ENCODE measurements around the gene GCM1. TPM values are rescaled to one million over a fixed set of nuclear protein-coding genes. Genes with fewer than 3 reads are reported as not detected.
"Not testable (repeated sequence)": the region's sequence is repeated elsewhere in the genome, so short reads cannot be mapped to it uniquely, and the experiment has no call there.

GCM1 gene
- total RNA-seq, 4 donors from 2014 or later, result not detected

- no peaks in the 10 kb centered on the region for H3K9me3 ChIP-seq
- H3K4me1 ChIP-seq, result no peaks in the 10 kb centered on the region
- no peak overlapping the region for H3K27ac ChIP-seq
- no peak for DNase-seq
- no peak overlapping the region for H3K4me3 ChIP-seq
- no peaks in the 10 kb centered on the region for H3K27me3 ChIP-seq
- TF ChIP-seq, protein P1, sequence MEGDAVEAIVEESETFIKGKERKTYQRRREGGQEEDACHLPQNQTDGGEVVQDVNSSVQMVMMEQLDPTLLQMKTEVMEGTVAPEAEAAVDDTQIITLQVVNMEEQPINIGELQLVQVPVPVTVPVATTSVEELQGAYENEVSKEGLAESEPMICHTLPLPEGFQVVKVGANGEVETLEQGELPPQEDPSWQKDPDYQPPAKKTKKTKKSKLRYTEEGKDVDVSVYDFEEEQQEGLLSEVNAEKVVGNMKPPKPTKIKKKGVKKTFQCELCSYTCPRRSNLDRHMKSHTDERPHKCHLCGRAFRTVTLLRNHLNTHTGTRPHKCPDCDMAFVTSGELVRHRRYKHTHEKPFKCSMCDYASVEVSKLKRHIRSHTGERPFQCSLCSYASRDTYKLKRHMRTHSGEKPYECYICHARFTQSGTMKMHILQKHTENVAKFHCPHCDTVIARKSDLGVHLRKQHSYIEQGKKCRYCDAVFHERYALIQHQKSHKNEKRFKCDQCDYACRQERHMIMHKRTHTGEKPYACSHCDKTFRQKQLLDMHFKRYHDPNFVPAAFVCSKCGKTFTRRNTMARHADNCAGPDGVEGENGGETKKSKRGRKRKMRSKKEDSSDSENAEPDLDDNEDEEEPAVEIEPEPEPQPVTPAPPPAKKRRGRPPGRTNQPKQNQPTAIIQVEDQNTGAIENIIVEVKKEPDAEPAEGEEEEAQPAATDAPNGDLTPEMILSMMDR (IDR thresholded peaks at IDR 0.05), result no peak
- TF ChIP-seq POLR2A (IDR thresholded peaks at IDR 0.05), result no peak
- no peaks in the 10 kb centered on the region for H3K36me3 ChIP-seq
Observed at GRCh38 chr6:53161481-53162009, 12.9 kb upstream of the GCM1 start.

GRCh38 chr6:53159558-53159957 lies 10.9 kb upstream of the GCM1 start:
- no peak overlapping the region for H3K27ac ChIP-seq
- no peak for DNase-seq
- no peaks in the 10 kb centered on the region for H3K4me1 ChIP-seq
- H3K4me3 ChIP-seq, result no peak overlapping the region
- H3K36me3 ChIP-seq, result no peaks in the 10 kb centered on the region
- no peaks in the 10 kb centered on the region for H3K9me3 ChIP-seq
- H3K27me3 ChIP-seq, result no peaks in the 10 kb centered on the region
- TF ChIP-seq, protein P1 (IDR thresholded peaks at IDR 0.05), result no peak
- TF ChIP-seq POLR2A (IDR thresholded peaks at IDR 0.05), result no peak

GRCh38 chr6:53158076-53158475 lies 9.4 kb upstream of the GCM1 start:
- H3K27ac ChIP-seq, H3K4me3 ChIP-seq, H3K36me3 ChIP-seq, H3K4me1 ChIP-seq, DNase-seq, H3K9me3 ChIP-seq, H3K27me3 ChIP-seq: not testable (repeated sequence)

GRCh38 chr6:53155279-53155678 lies 6.6 kb upstream of the GCM1 start:
- not testable (repeated sequence) for H3K27ac ChIP-seq, H3K9me3 ChIP-seq, H3K36me3 ChIP-seq, H3K4me1 ChIP-seq, H3K27me3 ChIP-seq, H3K4me3 ChIP-seq, DNase-seq

DNA sequence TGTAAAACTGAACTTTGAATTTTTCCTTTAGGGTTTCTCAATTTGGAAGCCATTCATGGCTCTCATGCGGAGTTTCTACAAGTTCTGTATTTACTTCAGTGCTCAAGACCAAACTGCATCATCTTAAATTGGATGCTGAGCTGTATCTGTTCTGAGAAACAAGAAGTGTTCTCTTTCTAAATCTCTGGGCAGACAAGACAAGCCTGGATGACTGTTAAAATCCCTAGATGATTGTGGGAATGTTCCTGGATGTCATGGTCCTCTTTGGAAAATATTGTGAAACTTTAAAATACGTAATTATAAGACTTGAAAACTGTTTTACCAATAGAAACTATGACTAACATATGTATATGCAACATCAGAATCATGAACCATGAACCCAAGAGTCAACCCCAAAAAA lies 6.2 kb upstream of the GCM1 start:
- H3K4me3 ChIP-seq, result no peak overlapping the region
- no peaks in the 10 kb centered on the region for H3K4me1 ChIP-seq
- no peaks in the 10 kb centered on the region for H3K9me3 ChIP-seq
- H3K27ac ChIP-seq, result no peak overlapping the region
- no peaks in the 10 kb centered on the region for H3K36me3 ChIP-seq
- H3K27me3 ChIP-seq, result no peaks in the 10 kb centered on the region
- TF ChIP-seq, protein P1 (IDR thresholded peaks at IDR 0.05), result no peak
- TF ChIP-seq POLR2A (IDR thresholded peaks at IDR 0.05), result no peak
- no peak for DNase-seq

DNA sequence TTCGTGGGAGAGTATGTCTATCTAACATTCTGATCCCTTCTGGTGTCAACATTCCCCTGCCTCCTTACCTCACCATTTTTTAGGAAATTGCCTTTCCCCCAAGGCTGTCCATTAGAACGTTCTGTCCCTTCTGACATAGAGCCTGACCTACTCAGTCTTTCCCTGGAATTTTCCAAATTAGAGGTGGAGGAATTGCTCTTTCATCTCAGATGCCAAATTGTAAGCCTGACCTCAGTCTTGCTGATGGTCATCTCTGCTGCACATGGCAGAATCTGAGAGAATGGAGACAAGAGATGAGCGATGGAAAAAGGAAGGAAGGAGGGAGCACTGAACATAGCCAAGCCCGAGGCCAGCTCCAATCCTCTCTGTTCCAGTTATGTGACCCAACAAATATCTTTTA lies 5.4 kb upstream of the GCM1 start:
- Histone ChIP-seq H3K4me3 (no peak overlapping the region), H3K4me1 (no peaks in the 10 kb centered on the region), H3K9me3 (no peaks in the 10 kb centered on the region), H3K27me3 (no peaks in the 10 kb centered on the region), H3K27ac (no peak overlapping the region), H3K36me3 (no peaks in the 10 kb centered on the region)
- TF ChIP-seq POLR2A (IDR thresholded peaks at IDR 0.05), result no peak
- TF ChIP-seq, protein P1 (IDR thresholded peaks at IDR 0.05), result no peak
- DNase-seq, result no peak

DNA sequence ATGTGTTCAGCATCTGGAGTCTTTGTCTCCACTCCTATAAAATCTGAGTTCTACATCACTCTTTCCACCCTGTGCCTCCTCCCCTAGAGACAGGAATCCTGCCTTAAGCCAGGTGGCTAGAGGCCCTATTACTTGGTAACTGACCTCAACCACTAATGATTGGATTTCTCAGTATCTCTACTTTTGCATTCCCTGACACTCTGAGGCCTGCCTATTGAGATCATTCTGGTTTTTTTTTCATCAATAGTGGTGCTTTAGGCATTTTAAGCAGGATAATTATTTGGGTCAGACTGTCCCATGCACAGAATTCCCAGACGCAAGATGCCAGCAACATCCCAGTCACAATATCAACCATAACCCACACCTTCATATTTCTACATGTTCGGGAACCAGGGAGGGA lies 3.9 kb upstream of the GCM1 start:
- Histone ChIP-seq H3K4me3 (no peak overlapping the region), H3K27me3 (no peaks in the 10 kb centered on the region)

More for the DNA sequence above, 3.9 kb upstream of the GCM1 start:
- no peaks in the 10 kb centered on the region for H3K36me3 ChIP-seq
- DNase-seq, result no peak
- H3K9me3 ChIP-seq, result no peaks in the 10 kb centered on the region
- TF ChIP-seq POLR2A (IDR thresholded peaks at IDR 0.05), result no peak
- TF ChIP-seq, protein P1 (IDR thresholded peaks at IDR 0.05), result no peak
- no peak overlapping the region for H3K27ac ChIP-seq
- no peaks in the 10 kb centered on the region for H3K4me1 ChIP-seq

All from Peyer's patch (tissue), 4 donors.